HL-60/S4 treated with phorbol 12-myristate 13-acetate at 8.2 ng/mL for 4 days and 3 days (cell line): Measurements from ENCODE around the gene BMAL2.

ENCODE experiments used
- in situ Hi-C: fragments of 300-500 bp; cut with MboI; formaldehyde crosslinking; loops from 2 replicates; pipeline ENCODE4 v1.15.0; 2022; ENCODE audit warnings: low sequenced_read_pairs

BMAL2 gene, protein sequence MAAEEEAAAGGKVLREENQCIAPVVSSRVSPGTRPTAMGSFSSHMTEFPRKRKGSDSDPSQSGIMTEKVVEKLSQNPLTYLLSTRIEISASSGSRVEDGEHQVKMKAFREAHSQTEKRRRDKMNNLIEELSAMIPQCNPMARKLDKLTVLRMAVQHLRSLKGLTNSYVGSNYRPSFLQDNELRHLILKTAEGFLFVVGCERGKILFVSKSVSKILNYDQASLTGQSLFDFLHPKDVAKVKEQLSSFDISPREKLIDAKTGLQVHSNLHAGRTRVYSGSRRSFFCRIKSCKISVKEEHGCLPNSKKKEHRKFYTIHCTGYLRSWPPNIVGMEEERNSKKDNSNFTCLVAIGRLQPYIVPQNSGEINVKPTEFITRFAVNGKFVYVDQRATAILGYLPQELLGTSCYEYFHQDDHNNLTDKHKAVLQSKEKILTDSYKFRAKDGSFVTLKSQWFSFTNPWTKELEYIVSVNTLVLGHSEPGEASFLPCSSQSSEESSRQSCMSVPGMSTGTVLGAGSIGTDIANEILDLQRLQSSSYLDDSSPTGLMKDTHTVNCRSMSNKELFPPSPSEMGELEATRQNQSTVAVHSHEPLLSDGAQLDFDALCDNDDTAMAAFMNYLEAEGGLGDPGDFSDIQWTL

DNA sequence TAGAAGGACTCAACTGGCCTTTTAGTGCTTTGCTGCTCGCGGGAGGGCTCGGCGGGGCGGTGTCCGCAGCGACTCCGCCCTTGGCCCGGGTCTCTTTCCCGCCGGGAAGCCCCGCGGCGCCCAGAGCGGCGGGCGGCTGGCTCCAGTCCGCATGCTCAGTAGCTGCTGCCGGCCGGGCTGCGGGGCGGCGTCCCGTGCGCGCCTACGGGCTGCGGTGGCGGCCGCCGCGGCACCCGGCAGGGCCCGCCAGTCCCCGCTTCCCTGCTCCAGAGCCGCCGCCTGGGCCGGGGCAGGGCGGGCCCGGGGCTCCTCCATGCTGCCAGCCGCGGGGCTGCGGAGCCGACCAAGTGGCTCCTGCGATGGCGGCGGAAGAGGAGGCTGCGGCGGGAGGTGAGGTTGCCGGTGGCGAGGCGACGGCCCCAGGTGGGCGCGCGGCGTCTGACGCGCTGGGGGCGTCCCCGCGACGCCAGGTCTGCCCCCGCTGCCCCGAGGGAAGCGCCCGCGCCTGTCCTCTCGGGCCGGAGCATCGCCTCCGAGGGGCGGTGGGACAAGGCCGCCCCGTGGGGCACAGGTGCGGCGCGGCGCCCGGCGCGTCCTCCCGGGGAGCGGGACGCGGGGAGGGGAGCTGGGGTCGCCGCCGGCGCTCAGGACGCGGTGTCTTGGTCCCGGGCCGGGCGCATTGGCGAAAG lies at the start of gene BMAL2:
TSS of gene BMAL2 (plus strand) at position 123 of the 689 bp plus-strand sequence. CDS start at position 360, 237 bp downstream.
- in situ Hi-C loops = no loop called here

GRCh38 chr12:27284021-27284420 lies 48.6 kb upstream of the BMAL2 start:
- in situ Hi-C loops = loop anchor here (25.0 kb wide), 1 partner anchor 247 kb away; no protein-coding TSS in a partner anchor

DNA sequence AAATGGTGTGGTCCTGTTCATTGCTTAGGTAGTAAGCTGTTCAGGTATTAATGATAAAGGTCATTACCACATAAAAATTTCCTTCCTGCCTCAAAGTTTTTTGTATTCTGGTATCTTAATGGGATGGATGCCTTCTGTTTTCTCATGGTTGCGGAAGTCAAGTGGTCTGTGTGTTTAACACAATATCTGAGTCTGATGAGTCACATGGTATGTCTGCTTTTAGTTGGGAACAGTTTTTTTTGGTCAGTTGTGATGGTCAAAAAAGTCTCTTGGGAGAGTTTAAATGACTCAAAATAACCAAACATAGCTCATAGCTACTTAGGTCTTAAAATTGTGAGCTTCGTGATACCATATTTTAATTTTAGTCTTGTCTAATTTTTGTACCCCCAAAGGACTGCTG lies 47.9 kb upstream of the BMAL2 start:
- in situ Hi-C loops = loop anchor here (25.0 kb wide), 1 partner anchor 247 kb away; no protein-coding TSS in a partner anchor

DNA sequence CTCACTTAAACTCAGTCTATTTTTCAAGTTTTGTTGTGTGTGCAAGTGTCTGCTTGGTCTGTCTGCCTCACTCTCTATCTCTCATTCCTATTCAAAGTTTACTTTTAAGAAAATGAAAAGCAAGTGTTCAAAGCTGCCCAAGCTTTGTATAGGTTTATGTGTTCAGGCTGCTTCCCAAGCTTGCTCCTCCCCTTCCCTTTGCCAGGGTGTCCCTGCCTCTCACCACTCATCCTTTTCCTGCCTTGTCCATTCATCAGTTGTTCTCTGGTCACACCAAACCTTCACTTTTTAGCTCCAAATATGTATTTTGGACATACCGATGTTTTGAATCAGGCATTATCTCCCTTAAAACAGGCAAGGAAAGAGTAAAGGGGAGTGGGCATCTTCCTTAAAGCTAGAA lies 47.2 kb upstream of the BMAL2 start:
- in situ Hi-C loops = loop anchor here (25.0 kb wide), 1 partner anchor 248 kb away; no protein-coding TSS in a partner anchor

DNA sequence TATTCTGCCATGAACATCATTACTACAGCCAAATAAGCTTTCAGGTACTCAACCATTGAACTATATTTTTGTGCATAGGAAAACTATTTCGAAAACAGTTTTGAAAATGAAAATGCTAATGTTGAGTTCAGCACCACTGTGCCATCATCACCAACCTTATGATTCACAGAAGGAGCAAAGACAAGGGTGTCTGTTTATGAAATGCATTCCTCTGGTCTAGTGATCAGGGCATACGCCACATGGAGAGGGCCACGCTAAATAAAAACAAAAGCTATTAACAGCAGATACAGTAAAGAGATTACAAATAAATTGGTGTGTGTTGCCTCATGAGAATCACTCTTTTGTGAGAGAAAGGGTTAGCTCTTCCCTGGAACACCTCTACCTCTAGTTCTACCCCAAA lies 43.2 kb upstream of the BMAL2 start:
- in situ Hi-C loops = loop anchor here (25.0 kb wide), 1 partner anchor 252 kb away; no protein-coding TSS in a partner anchor

- in situ Hi-C loops = loop anchor here (25.0 kb wide), 1 partner anchor 253 kb away; no protein-coding TSS in a partner anchor
Measured at GRCh38 chr12:27290501-27291168, 42.0 kb upstream of the BMAL2 start.

DNA sequence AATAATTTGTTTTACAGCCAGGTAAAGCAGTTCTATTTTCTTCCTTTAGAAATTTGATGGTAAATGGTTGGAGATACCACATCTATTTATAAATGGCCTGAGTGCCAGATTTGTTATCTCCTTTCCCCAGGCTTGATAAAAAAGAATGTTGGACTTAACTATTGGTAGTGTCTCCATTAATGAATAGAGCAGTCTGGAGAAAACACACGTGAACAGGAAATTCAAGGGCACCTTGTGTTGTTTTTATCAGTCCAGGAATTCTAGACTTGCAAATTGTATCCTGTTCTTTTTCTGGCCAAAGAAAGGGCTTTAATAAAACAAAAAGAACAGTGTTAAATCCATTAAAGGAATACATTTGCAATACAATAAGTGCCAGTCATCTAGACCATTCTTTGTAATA lies 40.8 kb upstream of the BMAL2 start:
- in situ Hi-C loops = loop anchor here (25.0 kb wide), 1 partner anchor 255 kb away; no protein-coding TSS in a partner anchor

DNA sequence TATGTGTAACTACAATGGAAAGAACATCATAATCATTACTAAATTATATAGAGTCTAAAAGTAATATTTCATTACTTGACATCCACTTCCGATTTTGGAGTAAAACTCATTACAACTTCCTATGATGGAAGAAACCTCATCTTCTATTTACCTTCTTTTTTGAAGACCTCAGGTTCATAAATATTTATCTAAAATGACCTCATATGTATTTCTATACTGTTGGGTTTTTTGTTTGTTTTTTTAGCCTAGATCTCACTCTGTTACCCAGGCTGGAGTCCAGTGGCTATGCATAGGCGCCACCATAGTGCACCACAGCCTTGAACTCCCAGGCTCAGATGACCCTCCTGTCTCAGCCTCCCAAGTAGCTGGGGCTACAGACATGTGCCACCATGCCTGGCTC lies 39.9 kb upstream of the BMAL2 start:
- in situ Hi-C loops = loop anchor here (25.0 kb wide), 1 partner anchor 255 kb away; no protein-coding TSS in a partner anchor

GRCh38 chr12:27293463-27293862 lies 39.2 kb upstream of the BMAL2 start:
- in situ Hi-C loops = loop anchor here (25.0 kb wide), 1 partner anchor 256 kb away; no protein-coding TSS in a partner anchor

DNA sequence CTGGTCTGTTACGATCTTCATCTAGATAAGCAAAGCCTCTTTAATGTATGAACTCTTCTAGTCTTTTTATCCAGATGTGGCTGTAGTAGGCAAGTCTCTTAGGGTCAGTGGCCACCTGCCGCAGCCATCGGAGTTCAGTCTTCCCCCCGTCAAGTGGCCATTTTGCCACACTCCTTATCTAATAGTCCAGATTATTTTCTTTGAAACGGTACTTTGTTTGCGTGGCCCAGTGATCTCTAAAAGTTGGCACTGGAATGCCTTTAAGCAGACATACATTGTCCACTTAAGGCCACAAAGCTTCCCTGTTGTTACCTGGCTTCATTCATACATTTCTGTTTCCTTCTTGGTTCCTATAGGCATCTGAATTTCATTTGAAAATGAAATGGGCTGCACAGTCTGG lies 36.0 kb upstream of the BMAL2 start:
- in situ Hi-C loops = loop anchor here (25.0 kb wide), 1 partner anchor 259 kb away; no protein-coding TSS in a partner anchor

- in situ Hi-C loops = loop anchor here (25.0 kb wide), 1 partner anchor 260 kb away; no protein-coding TSS in a partner anchor
Measured at GRCh38 chr12:27297566-27297965, 35.1 kb upstream of the BMAL2 start.

- in situ Hi-C loops = loop anchor here (25.0 kb wide), 1 partner anchor 262 kb away; no protein-coding TSS in a partner anchor
Measured at GRCh38 chr12:27299102-27299501, 33.5 kb upstream of the BMAL2 start.

- in situ Hi-C loops = no loop called here
Measured at GRCh38 chr12:27300226-27300625, 32.4 kb upstream of the BMAL2 start.

GRCh38 chr12:27303139-27304111 lies 29.2 kb upstream of the BMAL2 start:
- in situ Hi-C loops = no loop called here

DNA sequence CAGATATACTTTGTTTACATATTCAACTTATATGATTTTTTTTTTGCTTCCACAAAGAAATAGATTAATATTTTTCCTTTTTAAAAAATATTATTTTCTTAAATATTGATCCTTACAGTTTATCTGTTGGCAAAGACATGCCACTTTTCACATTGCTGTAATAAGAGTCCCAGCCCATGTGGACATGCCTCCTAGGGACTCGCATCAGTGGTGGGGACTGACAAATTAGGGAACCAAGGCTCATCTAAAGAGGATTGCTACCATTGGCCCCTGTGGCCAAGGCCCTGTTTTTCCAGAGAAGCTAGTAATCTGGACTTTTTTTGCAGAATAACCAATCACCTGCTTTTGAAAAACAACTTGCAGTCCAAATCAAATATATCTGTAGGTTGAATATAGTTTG lies 27.8 kb upstream of the BMAL2 start:
- in situ Hi-C loops = no loop called here

DNA sequence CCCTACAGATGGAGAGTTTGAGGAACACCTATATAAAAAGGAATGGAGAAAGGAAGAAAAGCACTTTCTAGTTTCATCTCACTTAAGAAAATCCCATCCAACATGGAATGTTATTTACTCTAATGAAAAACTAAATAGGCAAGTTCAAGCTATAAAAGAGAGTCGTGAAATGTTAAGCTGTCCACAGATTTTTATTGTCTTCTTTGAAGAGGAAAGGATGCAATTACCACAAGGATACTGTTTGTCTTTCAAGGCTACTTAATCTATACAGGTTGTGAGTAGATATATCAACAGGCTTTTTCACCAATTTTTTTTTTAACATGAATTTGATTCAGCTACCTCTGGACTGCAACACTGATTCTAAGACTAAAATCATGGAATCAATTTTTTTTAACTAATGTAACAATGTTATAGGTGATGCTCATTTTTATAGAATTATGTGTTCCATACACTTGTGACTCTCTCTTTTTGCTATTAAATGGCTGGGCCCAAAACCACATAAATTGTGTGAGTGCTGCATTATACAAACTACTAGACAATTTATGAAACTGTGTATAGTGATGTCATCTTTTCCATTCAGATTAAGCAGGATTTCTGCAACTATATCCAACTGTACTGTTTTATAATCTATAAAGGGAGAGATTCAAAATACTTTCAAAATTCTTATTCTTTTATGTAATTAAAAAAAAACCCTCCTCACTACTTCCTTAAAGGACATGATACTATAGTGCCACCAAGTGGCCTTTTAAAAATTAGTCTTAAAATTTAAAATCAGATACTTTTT lies 26.8 kb upstream of the BMAL2 start:
- in situ Hi-C loops = no loop called here

- in situ Hi-C loops = no loop called here
Measured at GRCh38 chr12:27309293-27309994, 23.2 kb upstream of the BMAL2 start.

GRCh38 chr12:27309995-27310315 lies 22.7 kb upstream of the BMAL2 start:
- in situ Hi-C loops = no loop called here
